H1 (cell line): ENCODE results near the gene PLK3. TPM values are rescaled to one million over a fixed set of nuclear protein-coding genes. Genes with fewer than 3 reads are reported as not detected.
A peak's percentile ranks its signal among the peaks of the same experiment; 100 is the strongest.

Source experiments
- CTCF ChIA-PET: fragments of 300-600 bp; sonication (Branson Sonifier 250); formaldehyde crosslinking; loops from one replicate; lab custom pipeline; 2021; ENCODE audit not compliant: partially characterized antibody; lab: Charles Lee
- POLR2A ChIA-PET: fragments of 300-600 bp; sonication (Branson Sonifier 250); formaldehyde crosslinking; loops from one replicate; lab custom pipeline; 2021; ENCODE audit warnings: inconsistent platforms; ENCODE audit not compliant: partially characterized antibody; lab: Charles Lee
- DNase-seq, 2 experiments: peaks; one replicate each; pipeline versions ENCODE4 v3.0.0 to v3.0.0-alpha.2; 2010 to 2022; ENCODE audit warnings: low spot score in 2 of 2, low read depth in 1 of 2, mixed read lengths in 1 of 2
- FAIRE-seq: peaks from 2 replicates; lab custom pipeline; 2011; peaks lifted over from hg19 to GRCh38; lab: Jason Lieb, UNC
- H2AFZ ChIP-seq: 2 replicates; pipeline ENCODE4 v1.8.1; 2012; ENCODE audit warnings: low read length, inconsistent platforms
- H2AK5ac ChIP-seq: 2 replicates; pipeline ENCODE4 v1.6.1; 2013; ENCODE audit warnings: low read depth, low read length
- H2BK120ac ChIP-seq: replicated peaks from 2 replicates; pipeline ENCODE3; 2013; ENCODE audit warnings: low read depth, low read length, inconsistent platforms
- H2BK12ac ChIP-seq: 2 replicates; pipeline ENCODE4 v1.6.1; 2013; ENCODE audit warnings: low read depth, low read length
- H2BK15ac ChIP-seq: 2 replicates; pipeline ENCODE4 v1.6.1; 2013; ENCODE audit warnings: low read length
- H2BK20ac ChIP-seq: 2 replicates; pipeline ENCODE4 v1.6.1; 2013; ENCODE audit warnings: low read length
- H2BK5ac ChIP-seq: 2 replicates; pipeline ENCODE4 v1.6.1; 2013; ENCODE audit warnings: low read depth, low read length
- H3K14ac ChIP-seq: 2 replicates; pipeline ENCODE4 v1.6.1; 2013; ENCODE audit warnings: inconsistent platforms; ENCODE audit not compliant: insufficient read length
- H3K18ac ChIP-seq: 2 replicates; pipeline ENCODE4 v1.6.1; 2013; ENCODE audit warnings: low read length; ENCODE audit errors: extremely low read depth
- H3K23ac ChIP-seq: 2 replicates; pipeline ENCODE4 v1.6.1; 2013; ENCODE audit warnings: inconsistent platforms; ENCODE audit not compliant: insufficient read length
- H3K23me2 ChIP-seq: 2 replicates; pipeline ENCODE4 v1.6.1; 2013; ENCODE audit warnings: low read depth, low read length
- H3K27ac ChIP-seq: 2 replicates; pipeline ENCODE4 v1.6.1; 2011; ENCODE audit warnings: low read depth, low read length, inconsistent platforms
- H3K27me3 ChIP-seq, 4 experiments: replicated peaks in 1 of 4; 1 replicate in 1 of 4; 2 replicates in 3 of 4; pipeline versions ENCODE4 v1.6.1 to v1.8.1; 2011 to 2013; ENCODE audit warnings: low read length in 3 of 4, mild to moderate bottlenecking in 3 of 4, inconsistent platforms in 2 of 4, mixed read lengths in 2 of 4, moderate library complexity in 1 of 4; ENCODE audit not compliant: control insufficient read depth in 3 of 4, insufficient read depth in 3 of 4; ENCODE audit errors: extremely low read depth in 1 of 4
- H3K36me3 ChIP-seq, 4 experiments: 2 replicates each; pipeline versions ENCODE4 v1.6.1 to v1.8.1; 2011 to 2013; ENCODE audit warnings: mild to moderate bottlenecking in 4 of 4, low read length in 3 of 4, moderate library complexity in 2 of 4, control low read depth in 1 of 4, inconsistent platforms in 1 of 4; ENCODE audit not compliant: insufficient read depth in 4 of 4, control insufficient read depth in 2 of 4
- H3K4ac ChIP-seq: replicated peaks from 2 replicates; pipeline ENCODE3; 2013; ENCODE audit warnings: low read length, low read depth, mixed read lengths, inconsistent platforms; ENCODE audit not compliant: insufficient read length
- H3K4me1 ChIP-seq, 4 experiments: replicated peaks in 1 of 4; 1 replicate in 1 of 4; 2 replicates in 3 of 4; pipeline versions ENCODE4 v1.6.1 to v1.8.1; 2011 to 2013; ENCODE audit warnings: low read length in 3 of 4, inconsistent platforms in 2 of 4, mixed read lengths in 1 of 4; ENCODE audit not compliant: insufficient read depth in 4 of 4, control insufficient read depth in 3 of 4
- H3K4me2 ChIP-seq, 2 experiments: 2 replicates each; pipeline versions ENCODE4 v1.6.1 to v1.8.1; 2011 to 2013; ENCODE audit warnings: low read depth in 2 of 2, low read length in 2 of 2, control low read depth in 1 of 2, inconsistent platforms in 1 of 2, mild to moderate bottlenecking in 1 of 2; ENCODE audit not compliant: insufficient read depth in 1 of 2
- H3K4me3 ChIP-seq, 4 experiments: fragments of 200-600, 300-600 bp in 1 of 4; sonication (generic), shearing (Covaris generic), sonication (Bioruptor Twin) in 1 of 4; 2 replicates each; pipeline versions ENCODE4 v1.5.1 to v1.8.1; 2011 to 2016; ENCODE audit warnings: low read length in 4 of 4, low read depth in 3 of 4, control low read depth in 2 of 4, inconsistent platforms in 2 of 4, mild to moderate bottlenecking in 2 of 4, mixed read lengths in 1 of 4, moderate library complexity in 1 of 4; ENCODE audit not compliant: insufficient read depth in 2 of 4; ENCODE audit errors: extremely low read depth in 1 of 4
- H3K56ac ChIP-seq: replicated peaks from 2 replicates; pipeline ENCODE3; 2013; ENCODE audit warnings: low read depth, mild to moderate bottlenecking, mixed read lengths, low read length, inconsistent platforms; ENCODE audit not compliant: insufficient read length
- H3K79me1 ChIP-seq: 2 replicates; pipeline ENCODE4 v1.6.1; 2013; ENCODE audit warnings: low read depth, low read length, control low read depth
- H3K79me2 ChIP-seq, 2 experiments: 2 replicates each; pipeline versions ENCODE4 v1.6.1 to v1.8.1; 2012 to 2013; ENCODE audit warnings: low read length in 2 of 2, mild to moderate bottlenecking in 2 of 2, inconsistent platforms in 1 of 2; ENCODE audit not compliant: insufficient read depth in 2 of 2, control insufficient read depth in 1 of 2
- H3K9ac ChIP-seq, 4 experiments: replicated peaks in 1 of 4; 1 replicate in 1 of 4; 2 replicates in 3 of 4; pipeline versions ENCODE4 v1.6.1 to v1.8.1; 2011 to 2013; ENCODE audit warnings: low read depth in 3 of 4, low read length in 3 of 4, control low read depth in 2 of 4, mild to moderate bottlenecking in 2 of 4, moderate library complexity in 2 of 4, inconsistent platforms in 1 of 4; ENCODE audit errors: extremely low read depth in 1 of 4
- H3K9me3 ChIP-seq, 2 experiments: 2 replicates each; pipeline versions ENCODE4 v1.6.1 to v1.8.1; 2012 to 2013; ENCODE audit warnings: mild to moderate bottlenecking in 2 of 2, moderate library complexity in 2 of 2, control low read depth in 1 of 2, inconsistent platforms in 1 of 2, low read depth in 1 of 2, low read length in 1 of 2, mixed read lengths in 1 of 2; ENCODE audit not compliant: insufficient read depth in 2 of 2
- H4K20me1 ChIP-seq, 2 experiments: replicated peaks in 1 of 2; 2 replicates each; pipeline versions ENCODE3 to v1.8.1; 2011 to 2013; ENCODE audit warnings: inconsistent platforms in 2 of 2, low read length in 2 of 2, mild to moderate bottlenecking in 1 of 2; ENCODE audit not compliant: insufficient read depth in 2 of 2, control insufficient read depth in 1 of 2
- H4K5ac ChIP-seq: 2 replicates; pipeline ENCODE4 v1.6.1; 2013; ENCODE audit warnings: low read length, low read depth, mixed read lengths, inconsistent platforms; ENCODE audit not compliant: insufficient read length
- H4K8ac ChIP-seq: 2 replicates; pipeline ENCODE4 v1.8.0; 2013; ENCODE audit warnings: mild to moderate bottlenecking, moderate library complexity, low read length, inconsistent platforms; ENCODE audit not compliant: insufficient read depth; ENCODE audit errors: extremely low read depth
- H4K91ac ChIP-seq: replicated peaks from 2 replicates; pipeline ENCODE3; 2013; ENCODE audit warnings: low read length, mixed read lengths, inconsistent platforms; ENCODE audit not compliant: insufficient read length
- GABPA ChIP-seq: IDR thresholded peaks from 2 replicates; pipeline ENCODE4 v1.6.1; 2011; ENCODE audit warnings: mild to moderate bottlenecking, low read length, moderate library complexity, borderline replicate concordance; ENCODE audit not compliant: insufficient read depth
- RAD21 ChIP-seq, 2 experiments: IDR thresholded peaks in 1 of 2; conservative IDR thresholded peaks in 1 of 2; 2 replicates each; pipeline ENCODE4 v1.6.1; 2011; ENCODE audit warnings: low read depth in 2 of 2, low read length in 2 of 2, improper control_type of control experiment in 1 of 2, inconsistent platforms in 1 of 2, mild to moderate bottlenecking in 1 of 2, moderate library complexity in 1 of 2
- WGBS, 2 experiments: shearing (Covaris generic) in 1 of 2; methylation state at CpG; one replicate each; pipeline versions ENCODE4 v1.1.6 to v1.1.7; 2013 to 2015; ENCODE audit warnings: low lambda C conversion rate in 2 of 2, mixed read lengths in 2 of 2, inconsistent platforms in 1 of 2, low coverage in 1 of 2, missing lambda C conversion rate in 1 of 2; ENCODE audit not compliant: insufficient replicate concordance in 2 of 2, insufficient coverage in 1 of 2, insufficient read length in 1 of 2; ENCODE audit errors: extremely low coverage in 1 of 2, missing lambda C conversion rate in 1 of 2; 5-methylcytosine and 5-hydroxymethylcytosine counted together
- polyA plus RNA-seq, 7 experiments: library from polyadenylated mRNA; depleted of rRNA in 3 of 7; stranded (reverse) in 5 of 7; unstranded in 2 of 7; fragments of >200 nt in 5 of 7; fragments of 200-250 nt in 2 of 7; gene quantifications; 1 replicate in 5 of 7; 2 replicates in 1 of 7; 4 replicates in 1 of 7; pipeline versions ENCODE4 v1.2.1 to v1.2.3, GENCODE V29; 2011 to 2013; ENCODE audit warnings: missing spikeins in 2 of 7, mixed read lengths in 2 of 7
- total RNA-seq: library from RNA; stranded (reverse); fragmentation: NEBNext Ultra II Directional; extraction: Animal tissue kit (Norgen Biotek cat#: 25700); gene quantifications from 2 replicates; pipeline ENCODE4 v1.2.1, GENCODE V29; 2021
- TF ChIP-seq, protein P1 (sequence below), 3 experiments: IDR thresholded peaks; 1 replicate in 2 of 3; 2 replicates in 1 of 3; pipeline versions ENCODE4 v1.5.1 to v1.6.1; 2011; ENCODE audit warnings: low read length in 3 of 3, mild to moderate bottlenecking in 3 of 3, inconsistent platforms in 2 of 3, low read depth in 1 of 3, moderate library complexity in 1 of 3; ENCODE audit not compliant: insufficient read depth in 1 of 3; ENCODE audit errors: control extremely low read depth in 1 of 3

PLK3 gene
- total and polyA plus RNA-seq, 2 of the 8 experiments (the other 6 are each of a cell fraction or from before 2014, with no cell fraction given) = 7.9 to 12.3 TPM

DNA sequence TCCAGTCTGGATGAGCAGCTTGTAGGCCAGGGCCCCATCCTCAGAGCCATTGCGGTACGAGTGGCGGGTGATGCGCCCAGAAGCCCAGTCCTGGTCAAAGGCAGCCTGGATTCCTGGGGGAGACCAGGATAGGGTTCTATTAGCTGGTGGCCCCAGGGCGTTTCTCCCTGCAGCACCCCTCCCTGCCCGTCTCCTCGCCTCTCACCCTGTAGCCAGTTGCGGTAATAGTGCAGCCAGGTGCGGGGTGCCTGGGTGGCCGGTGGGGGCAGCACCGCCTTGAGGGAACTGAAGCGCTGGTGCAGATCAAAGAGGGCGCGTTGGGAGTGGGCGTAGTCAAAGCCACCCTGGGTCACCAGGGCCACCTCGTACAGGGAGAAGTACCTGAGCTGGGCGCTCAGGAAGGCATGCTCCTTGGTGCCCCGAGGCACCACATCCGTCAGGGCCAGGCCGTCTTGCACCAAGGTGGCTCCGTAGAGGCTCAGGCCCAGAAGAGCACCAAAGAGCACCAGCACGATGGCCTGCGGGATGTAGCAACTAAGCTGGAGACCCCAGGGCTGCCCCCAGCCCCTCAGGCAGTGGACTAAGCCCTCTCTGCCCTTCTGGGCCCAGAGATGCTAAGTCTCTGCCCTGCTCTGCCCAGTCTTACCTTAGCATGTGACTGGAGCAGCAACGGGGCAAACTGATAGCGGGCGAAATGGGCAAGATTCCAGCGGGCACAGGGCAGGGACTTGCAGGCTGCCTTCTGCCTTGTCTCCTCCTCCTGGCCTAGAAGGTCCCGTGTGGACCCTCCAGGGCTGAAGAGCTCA is 27.2 kb downstream of the PLK3 start:
- Histone ChIP-seq H3K18ac (no peak overlapping the region), H2AFZ (no peak overlapping the region), H4K5ac (no peak overlapping the region), H2BK20ac (no peak overlapping the region; the same call in 1 of the 2 replicates), H4K8ac (peak overlapping the region; percentile 68; the same call in 1 of the 2 replicates), H2BK5ac (0 out of 2 replicates have a peak overlapping the region, but pooled peaks have one; percentile 44), H3K4me1 (peaks cover 0 to 12% (median 4%) of the 10 kb centered on the region in 4 experiments; a peak in 6 of 7 replicates), H3K27me3 (no peaks in the 10 kb centered on the region), H2BK120ac (no peak overlapping the region), H3K56ac (no peak overlapping the region), H3K4me2 (no peak overlapping the region), H3K79me2 (no peaks in the 10 kb centered on the region), H3K23ac (no peak overlapping the region), H2AK5ac (peak overlapping the region; percentile 26; the same call in 1 of the 2 replicates), H3K9ac (no peak overlapping the region), H4K20me1 (no peaks in the 10 kb centered on the region), H3K23me2 (no peaks in the 10 kb centered on the region), H3K36me3 (no peaks in the 10 kb centered on the region), H3K9me3 (no peaks in the 10 kb centered on the region), H3K27ac (no peak overlapping the region), H3K4ac (peak overlapping the region; percentile 78), H3K4me3 (no peak overlapping the region), H3K79me1 (no peaks in the 10 kb centered on the region), H2BK15ac (peak overlapping the region; percentile 18; the same call in 1 of the 2 replicates), H3K14ac (no peak overlapping the region), H4K91ac (peak overlapping the region; percentile 65), H2BK12ac (peak overlapping the region; percentile 12; the same call in 1 of the 2 replicates)
- FAIRE-seq = no peak
- DNase-seq = peak in 1 of 2 experiments; percentile 71
- POLR2A ChIA-PET = interaction anchor here (0.8 to 16.6 kb wide), 11 partner anchors 7 to 513 kb away, joined by 3 to 547 read pairs (median 4); partner anchors contain the start of genes BTBD19, DYNLT4, HPDL and MUTYH
- 88% methylated on average over 27 of the region's 28 CpGs; no CpG with 5 or more reads in 1 of the 2 experiments for WGBS, 2 experiments
- CTCF ChIA-PET = interaction anchor here (0.6 to 5.9 kb wide), 21 partner anchors 8 to 185 kb away, joined by 3 to 36 read pairs (median 5); partner anchors contain the start of genes BEST4, BTBD19, DYNLT4 and HECTD3
- TF ChIP-seq, protein P1, sequence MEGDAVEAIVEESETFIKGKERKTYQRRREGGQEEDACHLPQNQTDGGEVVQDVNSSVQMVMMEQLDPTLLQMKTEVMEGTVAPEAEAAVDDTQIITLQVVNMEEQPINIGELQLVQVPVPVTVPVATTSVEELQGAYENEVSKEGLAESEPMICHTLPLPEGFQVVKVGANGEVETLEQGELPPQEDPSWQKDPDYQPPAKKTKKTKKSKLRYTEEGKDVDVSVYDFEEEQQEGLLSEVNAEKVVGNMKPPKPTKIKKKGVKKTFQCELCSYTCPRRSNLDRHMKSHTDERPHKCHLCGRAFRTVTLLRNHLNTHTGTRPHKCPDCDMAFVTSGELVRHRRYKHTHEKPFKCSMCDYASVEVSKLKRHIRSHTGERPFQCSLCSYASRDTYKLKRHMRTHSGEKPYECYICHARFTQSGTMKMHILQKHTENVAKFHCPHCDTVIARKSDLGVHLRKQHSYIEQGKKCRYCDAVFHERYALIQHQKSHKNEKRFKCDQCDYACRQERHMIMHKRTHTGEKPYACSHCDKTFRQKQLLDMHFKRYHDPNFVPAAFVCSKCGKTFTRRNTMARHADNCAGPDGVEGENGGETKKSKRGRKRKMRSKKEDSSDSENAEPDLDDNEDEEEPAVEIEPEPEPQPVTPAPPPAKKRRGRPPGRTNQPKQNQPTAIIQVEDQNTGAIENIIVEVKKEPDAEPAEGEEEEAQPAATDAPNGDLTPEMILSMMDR (IDR thresholded peaks at IDR 0.05; ENCODE audit: control extremely low read depth in 1 of 3, insufficient read depth in 1 of 3, low read depth in 1 of 3, low read length in 3 of 3) = peak; percentile 42 to 54 (median 53)
- TF ChIP-seq RAD21 (IDR thresholded peaks at IDR 0.05 in 1 of 2, conservative IDR thresholded peaks at IDR 0.05 in 1 of 2; ENCODE audit: low read depth in 2 of 2, low read length in 2 of 2) (peak; percentile 21 to 38; a peak in 2 of 4 replicates), GABPA (no peak)
